Astrocyte (in vitro differentiated cells and primary cell): Measurements from ENCODE around the gene DDIT4.

Experiments used
- EZH2 ChIP-seq: IDR thresholded peaks from 2 replicates; pipeline ENCODE4 v1.6.1; 2012; ENCODE audit warnings: mild to moderate bottlenecking, low read length, inconsistent platforms; ENCODE audit not compliant: insufficient read depth
- TF ChIP-seq, protein P1 (sequence below): IDR thresholded peaks from 2 replicates; pipeline ENCODE4 v1.5.1; 2011; ENCODE audit warnings: low read depth, mild to moderate bottlenecking, inconsistent platforms, low read length, moderate library complexity; ENCODE audit not compliant: insufficient read depth

DNA sequence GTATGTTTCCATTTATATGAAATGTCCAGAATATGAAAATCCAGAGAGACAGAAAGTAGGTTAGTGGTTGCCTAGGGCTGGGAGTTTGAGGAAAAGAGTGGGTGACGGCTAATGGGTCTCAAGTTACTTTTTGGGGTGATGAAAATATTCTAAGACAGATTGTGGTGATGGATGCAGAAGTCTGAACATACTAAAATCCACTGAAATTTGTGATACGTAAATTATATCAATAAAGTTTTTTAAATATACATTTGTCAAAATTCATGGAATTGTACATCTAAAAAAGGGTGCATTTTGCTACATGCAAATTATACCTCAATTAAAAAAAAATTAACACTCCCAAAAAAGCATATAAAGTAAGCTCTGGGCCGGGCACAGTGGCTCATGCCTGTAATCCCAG is 9.4 kb downstream of the DDIT4 start:
- TF ChIP-seq, protein P1, sequence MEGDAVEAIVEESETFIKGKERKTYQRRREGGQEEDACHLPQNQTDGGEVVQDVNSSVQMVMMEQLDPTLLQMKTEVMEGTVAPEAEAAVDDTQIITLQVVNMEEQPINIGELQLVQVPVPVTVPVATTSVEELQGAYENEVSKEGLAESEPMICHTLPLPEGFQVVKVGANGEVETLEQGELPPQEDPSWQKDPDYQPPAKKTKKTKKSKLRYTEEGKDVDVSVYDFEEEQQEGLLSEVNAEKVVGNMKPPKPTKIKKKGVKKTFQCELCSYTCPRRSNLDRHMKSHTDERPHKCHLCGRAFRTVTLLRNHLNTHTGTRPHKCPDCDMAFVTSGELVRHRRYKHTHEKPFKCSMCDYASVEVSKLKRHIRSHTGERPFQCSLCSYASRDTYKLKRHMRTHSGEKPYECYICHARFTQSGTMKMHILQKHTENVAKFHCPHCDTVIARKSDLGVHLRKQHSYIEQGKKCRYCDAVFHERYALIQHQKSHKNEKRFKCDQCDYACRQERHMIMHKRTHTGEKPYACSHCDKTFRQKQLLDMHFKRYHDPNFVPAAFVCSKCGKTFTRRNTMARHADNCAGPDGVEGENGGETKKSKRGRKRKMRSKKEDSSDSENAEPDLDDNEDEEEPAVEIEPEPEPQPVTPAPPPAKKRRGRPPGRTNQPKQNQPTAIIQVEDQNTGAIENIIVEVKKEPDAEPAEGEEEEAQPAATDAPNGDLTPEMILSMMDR, result no peak
- no peak for TF ChIP-seq EZH2
